Ramos (cell line): ENCODE results near the gene FADS1.

Experiments used
- in situ Hi-C: fragments of 300-500 bp; cut with MboI; formaldehyde crosslinking; loops from one replicate; pipeline ENCODE4 v1.14.3; 2022; ENCODE audit warnings: low sequenced_read_pairs; ENCODE audit not compliant: unreplicated experiment

The FADS1 gene

DNA sequence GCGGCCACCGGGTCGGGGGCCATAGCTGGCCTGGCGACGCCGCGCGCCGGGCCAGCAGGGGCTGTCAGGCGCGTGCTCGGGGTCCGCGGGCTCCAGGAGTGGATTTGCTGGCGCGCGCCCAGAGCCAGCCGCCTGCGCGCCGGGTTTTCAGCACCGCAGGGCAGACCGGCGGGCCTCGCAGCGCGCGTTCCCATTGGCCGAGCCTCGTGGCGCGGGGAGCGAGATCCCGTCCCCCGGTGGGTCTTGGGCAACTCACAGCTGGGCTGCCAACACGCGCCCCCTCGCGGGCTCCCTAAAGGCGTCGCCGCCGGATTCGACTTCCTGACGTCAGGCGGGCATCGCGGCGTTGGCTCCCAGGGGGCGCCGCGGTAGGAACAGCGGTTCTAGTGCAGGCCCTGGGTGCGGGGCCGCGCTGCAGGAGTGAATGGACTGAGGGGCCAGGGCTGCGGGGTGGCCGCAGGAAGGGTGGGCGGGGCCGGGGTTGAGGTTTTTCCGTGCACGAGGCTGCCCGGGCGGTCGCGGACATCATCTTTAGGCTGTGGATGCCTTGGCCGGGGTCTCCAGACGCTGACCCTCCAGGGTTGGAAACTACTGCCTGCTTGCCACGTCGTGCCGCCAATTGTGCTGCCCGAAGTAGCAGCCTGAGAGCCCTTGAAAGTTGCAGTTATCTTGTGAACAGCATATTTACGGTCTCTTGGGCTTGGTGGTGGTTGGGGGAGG, at the start of gene FADS1:
TSS of gene FADS1 (minus strand) at position 268 of the 720 bp plus-strand sequence. CDS start at position 194, 74 bp downstream.
- in situ Hi-C loops: no loop called here

DNA sequence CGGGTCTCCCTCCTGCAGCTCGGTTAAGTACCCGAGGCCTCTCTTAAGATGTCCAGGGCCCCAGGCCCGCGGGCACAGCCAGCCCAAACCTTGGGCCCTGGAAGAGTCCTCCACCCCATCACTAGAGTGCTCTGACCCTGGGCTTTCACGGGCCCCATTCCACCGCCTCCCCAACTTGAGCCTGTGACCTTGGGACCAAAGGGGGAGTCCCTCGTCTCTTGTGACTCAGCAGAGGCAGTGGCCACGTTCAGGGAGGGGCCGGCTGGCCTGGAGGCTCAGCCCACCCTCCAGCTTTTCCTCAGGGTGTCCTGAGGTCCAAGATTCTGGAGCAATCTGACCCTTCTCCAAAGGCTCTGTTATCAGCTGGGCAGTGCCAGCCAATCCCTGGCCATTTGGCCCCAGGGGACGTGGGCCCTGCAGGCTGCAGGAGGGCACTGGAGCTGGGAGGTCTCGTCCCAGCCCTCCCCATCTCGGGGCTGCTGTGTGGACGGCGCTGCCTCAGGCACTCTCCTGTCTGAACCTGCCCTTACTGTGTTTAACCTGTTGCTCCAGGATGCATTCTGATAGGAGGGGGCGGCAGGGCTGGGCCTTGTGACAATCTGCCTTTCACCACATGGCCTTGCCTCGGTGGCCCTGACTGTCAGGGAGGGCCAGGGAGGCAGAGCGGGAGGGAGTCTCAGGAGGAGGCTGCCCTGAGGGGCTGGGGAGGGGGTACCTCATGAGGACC, 49.6 kb upstream of the FADS1 start:
- in situ Hi-C loops: no loop called here

DNA sequence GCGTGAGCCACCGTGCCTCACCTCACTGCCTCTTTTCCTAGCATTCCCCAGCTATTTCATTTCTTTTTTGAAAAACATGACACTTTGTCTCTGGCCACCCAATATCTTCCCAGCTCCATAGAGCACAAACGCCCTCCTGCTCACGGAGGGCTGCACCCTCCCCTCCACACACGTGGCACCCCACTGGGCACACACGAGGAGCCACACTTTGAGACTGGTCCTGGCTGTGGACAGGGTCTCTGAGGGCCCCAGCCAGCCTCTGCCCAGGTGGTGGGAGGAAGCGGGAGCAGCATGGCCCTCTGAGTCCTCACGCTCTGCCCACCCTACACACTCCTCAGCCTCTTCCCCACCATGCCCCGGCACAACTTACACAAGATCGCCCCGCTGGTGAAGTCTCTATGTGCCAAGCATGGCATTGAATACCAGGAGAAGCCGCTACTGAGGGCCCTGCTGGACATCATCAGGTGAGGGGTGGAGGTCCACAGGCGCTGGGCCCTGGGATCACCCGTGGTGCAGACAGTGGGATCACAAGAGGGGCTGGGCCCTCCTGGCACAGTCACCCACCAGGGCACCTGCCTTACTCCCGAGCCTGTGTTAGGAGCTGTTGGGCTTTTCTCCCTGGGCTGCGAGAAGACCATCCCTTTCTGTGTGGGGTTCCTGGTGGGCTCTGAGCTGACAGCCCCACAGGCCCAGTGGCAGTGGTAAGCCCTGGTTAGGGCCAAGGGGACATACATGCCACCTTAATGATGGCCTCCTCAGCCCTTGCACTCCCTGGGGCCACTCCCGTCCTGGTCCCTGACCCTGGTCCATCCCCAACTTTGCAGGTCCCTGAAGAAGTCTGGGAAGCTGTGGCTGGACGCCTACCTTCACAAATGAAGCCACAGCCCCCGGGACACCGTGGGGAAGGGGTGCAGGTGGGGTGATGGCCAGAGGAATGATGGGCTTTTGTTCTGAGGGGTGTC, 48.3 kb upstream of the FADS1 start:
- in situ Hi-C loops: no loop called here

DNA sequence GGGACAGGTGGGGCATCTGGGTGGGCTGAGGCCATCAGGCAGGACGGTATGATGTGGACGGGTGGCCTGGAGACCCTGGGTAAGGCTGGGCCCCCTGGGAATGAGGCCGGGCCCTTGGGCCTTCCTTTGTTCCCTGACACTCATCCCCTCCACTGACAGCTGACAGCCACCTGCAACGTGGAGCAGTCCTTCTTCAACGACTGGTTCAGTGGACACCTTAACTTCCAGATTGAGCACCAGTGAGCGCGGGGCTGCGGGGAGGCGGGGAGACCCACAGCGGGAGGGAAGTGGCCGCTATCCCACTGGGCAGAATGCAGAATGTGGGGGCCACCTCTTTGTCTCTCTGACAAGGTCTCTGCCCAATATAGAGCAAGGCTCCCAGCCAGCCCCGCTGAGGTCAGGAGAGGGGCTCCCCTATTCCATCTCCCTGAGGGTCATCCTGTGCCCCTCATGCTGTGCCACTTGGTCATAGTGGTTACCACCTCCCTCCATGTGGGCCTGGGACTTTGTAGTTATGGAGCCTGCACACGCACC, 46.8 kb upstream of the FADS1 start:
- in situ Hi-C loops: no loop called here

DNA sequence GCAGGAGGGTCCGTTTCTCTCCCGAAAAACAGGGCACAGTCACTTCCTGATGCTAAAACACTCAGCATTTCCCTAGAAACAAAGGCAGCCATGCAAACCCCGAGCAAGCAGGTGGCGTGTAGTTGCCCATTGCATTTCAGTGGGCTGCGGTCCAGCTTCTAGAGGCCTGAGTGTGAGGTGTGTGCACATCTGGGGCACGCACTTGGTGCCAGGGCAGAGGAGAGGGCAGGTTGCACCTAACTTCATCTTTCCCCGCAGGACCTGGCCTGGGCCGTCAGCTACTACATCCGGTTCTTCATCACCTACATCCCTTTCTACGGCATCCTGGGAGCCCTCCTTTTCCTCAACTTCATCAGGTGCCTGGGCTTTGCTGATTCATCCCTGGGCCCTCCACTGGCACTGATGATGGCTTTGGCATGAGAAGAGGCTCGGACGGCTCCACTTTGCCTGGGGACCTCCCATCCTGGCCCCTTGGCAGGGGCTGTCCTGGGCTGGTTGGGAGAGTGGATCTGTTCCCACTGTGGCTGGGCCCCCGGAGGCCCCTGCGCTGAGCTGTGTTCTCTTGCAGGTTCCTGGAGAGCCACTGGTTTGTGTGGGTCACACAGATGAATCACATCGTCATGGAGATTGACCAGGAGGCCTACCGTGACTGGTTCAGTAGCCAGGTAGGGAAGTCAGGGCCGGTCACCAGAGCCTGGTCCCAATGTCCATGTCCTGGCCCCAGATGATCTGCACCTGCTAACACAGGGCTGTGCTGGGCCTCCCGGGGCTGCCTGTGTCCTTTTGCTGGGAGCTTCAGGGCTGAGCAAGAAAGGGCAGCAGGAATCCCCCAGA, 46.1 kb upstream of the FADS1 start:
- in situ Hi-C loops: no loop called here

DNA sequence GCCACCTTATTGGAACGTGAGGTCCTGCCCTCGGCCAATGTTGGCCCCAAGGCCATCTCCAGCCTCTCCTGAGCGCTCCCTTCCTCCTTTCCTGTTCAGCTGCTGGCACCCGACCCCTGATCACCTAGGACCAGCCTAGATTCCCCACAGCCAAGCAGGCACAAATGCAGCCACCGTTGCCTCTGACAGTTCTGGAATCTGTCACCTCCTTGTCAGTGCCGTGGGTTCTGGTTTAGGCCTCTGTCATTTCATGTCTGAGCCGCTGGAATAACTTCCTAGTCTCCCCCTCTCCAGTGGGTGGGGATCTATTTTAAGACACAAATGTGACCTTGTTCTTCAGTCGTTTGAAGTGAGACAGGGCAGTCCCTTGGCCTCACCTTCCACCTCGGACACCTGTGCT, 44.8 kb upstream of the FADS1 start:
- in situ Hi-C loops: no loop called here

DNA sequence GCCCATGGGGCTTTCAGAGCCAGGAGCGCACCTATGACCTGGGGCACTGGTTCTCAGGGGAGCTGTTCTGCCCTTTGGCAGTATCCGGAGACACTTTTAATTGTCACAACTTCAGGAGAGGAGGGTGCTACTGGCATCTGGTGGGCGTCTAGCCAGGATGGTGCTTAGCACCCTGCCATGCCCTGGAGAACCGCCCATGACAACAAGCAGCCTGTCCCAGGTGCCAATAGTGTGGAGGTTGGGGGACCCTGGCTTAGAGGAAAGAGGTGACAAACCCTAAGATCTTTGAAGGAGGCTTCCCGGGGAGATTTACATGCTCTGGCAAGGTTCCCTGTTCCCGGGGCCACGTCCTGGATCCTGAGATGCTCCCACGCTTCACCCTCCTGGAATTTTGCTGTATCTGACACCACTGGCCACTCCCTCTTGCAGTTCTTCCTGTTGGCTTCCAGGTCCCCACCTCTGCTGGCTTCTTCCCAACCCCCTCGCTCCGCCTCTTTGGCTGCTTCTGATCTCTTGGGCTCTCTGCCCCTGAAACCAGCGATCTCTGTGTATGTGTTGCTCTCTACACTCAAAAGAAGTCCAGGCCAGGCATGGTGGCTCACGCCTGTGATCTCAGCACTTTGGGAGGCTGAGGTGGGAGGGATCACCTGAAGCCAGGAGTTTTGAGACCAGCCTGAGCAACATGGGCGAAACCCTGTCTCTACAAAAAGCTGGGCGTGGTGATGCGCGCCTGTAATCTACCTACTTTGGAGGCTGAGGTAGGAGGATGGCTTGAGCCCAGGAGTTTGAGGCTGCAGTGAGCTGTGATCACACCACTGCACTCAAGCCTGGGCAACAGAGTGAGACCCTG, 43.5 kb upstream of the FADS1 start:
- in situ Hi-C loops: no loop called here

DNA sequence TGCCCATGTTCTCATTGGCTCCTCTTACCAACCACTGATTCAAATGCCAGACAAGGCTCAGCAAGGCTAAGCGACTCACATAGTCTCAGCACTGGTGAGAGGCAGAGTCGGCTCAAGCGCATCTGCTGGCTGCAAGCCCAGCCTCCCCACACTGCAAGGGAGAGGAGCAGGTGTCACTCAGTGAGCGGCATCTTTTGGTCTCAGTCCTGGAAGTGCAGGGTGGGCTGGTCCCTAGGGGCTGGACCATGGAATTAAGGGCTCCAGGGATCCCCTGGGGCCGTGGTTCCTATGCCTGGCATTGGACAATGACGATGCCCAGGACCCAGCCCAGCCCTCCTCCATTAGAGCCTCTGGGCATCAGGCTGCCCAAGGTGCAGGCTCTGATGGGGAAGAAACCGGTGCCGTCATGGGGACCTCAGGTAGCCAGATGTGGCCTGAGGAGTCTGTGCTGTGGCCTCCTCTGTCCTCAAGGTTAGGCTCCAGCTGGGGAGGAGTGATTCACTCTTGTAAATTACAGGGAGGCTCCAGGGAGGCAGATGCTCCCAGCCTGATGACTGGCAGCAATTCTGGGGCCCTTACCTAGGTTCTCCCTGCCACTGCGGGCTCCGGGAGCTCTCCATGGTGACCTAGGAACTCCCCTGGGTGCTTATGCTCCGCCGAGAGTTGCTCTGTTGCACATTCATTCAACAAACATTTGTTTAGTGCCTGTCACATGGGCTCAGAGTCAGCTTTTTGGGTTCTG, 39.3 kb upstream of the FADS1 start:
- in situ Hi-C loops: no loop called here

DNA sequence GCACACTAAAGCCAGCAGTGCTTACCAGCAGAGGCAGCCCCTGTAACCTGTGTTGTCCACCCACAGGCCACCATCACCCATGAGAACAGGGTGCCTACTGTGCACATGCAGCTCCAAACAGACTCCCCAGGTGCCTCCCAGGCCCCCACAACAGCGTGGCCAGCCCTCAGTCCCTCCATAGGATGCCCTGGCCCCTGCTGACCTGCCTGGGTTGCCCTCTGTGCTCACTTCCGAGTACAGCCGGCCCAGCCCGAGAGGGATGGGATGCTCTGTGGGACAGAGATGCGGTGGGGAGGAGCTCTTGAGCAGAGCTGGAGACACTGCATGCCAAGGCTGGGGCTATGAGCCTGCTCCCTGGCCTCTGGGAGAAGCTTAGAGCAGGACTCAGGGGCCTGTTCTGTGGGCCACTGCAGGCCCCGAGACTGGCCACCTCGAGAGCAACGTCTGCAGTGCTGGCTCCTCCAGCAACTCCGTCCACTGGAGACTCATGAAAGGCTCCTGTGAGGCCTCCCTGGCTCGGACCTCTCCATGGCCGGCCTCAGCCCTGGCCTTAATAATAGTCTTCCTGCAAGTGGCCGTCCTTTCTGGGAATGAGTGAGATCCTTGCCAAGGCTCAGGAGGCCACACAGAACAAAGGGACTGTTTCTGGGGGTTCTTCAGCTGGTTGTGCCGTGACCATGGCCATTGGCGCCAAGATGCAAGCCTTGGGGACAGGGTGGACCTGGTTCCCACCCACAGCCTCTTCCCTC, 38.3 kb upstream of the FADS1 start:
- in situ Hi-C loops: no loop called here

DNA sequence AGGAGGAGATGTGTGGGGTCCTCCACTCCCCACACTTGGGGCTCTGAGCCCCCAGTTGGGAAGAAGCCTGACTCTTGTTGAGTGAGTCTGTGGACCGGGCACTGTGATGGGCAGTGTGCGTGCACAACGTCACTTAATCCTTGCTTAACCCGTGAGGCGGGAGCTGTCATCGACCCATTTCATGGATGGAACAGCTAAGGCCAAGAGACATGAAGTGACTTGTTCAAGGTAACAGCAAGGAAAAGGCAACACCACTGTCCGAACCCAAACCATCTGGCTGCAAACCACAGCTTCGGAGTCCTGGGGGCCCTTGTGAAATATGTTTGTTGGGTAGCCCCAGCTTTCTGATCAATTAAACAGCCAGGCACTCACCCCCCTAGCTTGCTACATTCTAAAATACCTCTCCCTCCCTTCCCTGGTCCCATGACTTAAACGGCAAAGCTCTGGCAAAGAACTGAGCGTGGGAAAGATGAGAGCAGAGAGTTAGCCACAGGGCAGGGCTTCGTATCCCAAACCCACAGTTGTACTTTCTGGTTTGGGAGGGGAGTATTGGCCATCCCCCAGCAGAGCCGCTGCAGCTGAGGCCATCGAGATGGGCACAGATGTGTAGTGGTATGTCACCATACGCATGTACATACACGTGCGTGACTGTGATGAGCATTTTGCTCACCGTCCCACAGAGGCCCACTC, 37.5 kb upstream of the FADS1 start:
- in situ Hi-C loops: no loop called here

DNA sequence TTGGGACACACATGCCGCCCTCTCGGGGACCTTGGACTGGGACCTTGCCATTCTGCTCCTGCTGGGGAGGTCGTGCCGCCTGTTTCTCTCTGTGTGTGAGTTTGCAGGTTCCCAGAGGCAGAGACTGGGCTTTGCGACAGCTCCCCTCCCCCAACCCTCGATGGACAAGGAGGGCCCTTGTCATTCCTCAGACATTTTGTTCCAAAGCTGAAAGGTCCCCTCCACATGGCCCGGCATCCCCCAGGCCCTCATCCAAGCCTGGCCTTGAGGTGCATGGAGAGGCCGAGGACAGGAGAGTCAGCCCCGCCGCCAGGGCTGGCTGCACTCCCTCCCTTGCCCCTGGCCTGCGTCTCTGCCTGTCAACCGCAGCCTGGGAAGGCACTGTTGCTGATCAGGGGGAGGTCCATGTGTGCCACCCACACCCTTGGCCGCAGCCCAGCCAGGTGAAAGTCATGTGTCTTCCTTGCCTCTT, 36.9 kb upstream of the FADS1 start:
- in situ Hi-C loops: no loop called here

DNA sequence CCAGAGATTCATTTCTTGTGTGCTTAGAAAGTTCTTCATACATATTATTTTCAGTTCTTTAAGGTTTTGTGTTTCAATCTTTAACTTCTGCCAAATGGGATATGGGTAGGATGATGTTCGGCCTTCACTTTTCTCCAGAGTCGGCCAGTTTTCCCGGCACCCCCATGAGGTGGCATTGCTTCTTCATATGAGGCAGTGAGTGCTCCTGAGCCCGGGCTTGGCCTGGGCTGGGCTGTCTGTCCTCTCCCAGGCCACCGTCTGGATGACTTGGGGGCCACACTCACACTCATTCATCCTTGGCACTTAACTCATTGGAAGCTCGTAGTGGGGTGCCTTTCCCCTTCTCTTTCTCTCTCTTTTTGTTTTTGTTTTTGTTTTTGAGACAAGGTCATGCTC, 35.1 kb upstream of the FADS1 start:
- in situ Hi-C loops: no loop called here

DNA sequence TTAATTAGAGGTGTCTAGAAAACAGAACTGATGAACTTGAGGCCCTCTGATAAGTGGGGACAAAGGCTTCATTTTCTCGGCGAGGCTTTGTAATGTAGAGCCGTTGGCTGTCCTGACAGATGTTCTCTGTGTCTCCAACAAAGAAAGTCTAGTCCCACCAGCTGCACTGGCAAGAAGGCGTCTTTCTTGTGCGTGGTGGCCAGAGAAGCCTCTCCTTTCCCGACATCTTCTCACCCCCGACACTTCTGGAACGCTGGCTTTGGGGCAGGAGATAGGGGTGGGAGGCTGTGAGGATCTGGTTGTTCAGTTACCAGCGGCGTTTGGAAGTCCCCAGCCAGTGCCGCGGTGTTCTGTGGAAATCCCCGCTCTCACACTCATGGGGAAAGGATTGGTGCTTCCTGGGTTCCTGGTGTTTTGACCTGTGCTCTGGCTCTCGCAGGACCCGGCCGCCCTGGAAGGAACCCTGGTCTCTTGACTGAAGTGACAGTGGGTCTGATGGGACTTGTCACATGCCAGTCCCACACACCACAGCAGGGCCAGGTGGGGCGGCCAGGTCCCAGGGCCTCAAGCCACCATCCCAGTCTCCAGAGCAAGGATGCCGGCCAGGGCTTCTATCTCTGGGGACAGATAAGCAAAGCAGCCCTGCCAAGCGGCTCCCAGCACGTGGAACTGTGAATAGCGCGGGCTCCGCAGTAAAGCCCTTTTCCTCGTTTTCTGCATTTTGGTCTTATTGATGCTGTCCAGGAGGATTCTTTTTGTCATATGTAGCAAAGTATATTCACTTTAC, 34.5 kb upstream of the FADS1 start:
- in situ Hi-C loops: no loop called here

DNA sequence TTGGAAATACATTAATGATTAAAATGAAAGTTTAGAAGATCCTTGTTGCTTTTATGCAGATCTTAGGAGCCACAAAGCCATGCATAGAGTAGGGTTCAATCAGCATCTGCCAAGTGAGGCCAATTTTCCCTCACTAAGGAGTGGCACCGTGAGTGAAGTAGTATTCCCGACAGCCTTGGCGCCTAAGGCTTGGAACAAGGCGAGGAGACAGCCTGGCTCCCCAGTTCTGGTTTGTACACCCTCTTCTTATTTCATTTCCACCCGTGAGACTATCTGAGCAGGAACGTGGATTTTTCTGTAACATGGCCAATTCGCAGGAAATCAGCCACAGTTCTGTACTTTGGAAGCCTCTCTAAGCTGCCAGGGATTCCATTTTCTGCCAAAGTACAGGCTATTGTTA, 33.9 kb upstream of the FADS1 start:
- in situ Hi-C loops: no loop called here

DNA sequence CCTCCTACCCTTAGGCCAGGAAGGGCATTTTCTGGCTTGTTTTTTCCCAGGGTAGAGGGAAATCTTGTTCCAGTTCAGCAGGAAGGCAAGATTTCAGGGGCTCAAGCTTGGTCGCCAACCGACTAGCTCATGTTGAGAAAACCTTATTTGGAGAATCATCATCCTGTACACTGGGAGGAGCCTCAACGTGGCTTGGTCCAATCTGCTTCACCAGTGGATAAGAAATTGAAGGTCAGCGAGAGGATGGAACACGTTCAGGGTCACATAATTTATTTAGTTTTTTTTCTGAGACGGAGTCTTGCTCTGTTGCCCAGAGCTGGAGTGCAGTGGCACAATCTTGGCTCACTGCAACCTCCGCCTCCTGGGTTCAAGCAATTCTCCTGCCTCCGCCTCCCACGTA, 31.8 kb upstream of the FADS1 start:
- in situ Hi-C loops: no loop called here
